GM19240 (cell line): ENCODE data around the gene BID.

ENCODE experiments used
- DNase-seq: peaks from one replicate; pipeline ENCODE4 v3.0.0; 2011; ENCODE audit warnings: low spot score; ENCODE audit not compliant: insufficient read length

BID gene

GRCh38 chr22:17774206-17774925 lies at the start of gene BID:
TSS of gene BID (minus strand) at chr22:17774469. CDS start at chr22:17750116, 24,353 bp downstream.
- DNase-seq = no peak

GRCh38 chr22:17823964-17824363 lies 49.7 kb upstream of the BID start:
- no peak for DNase-seq

- no peak for DNase-seq
Observed at GRCh38 chr22:17823226-17823625, 49.0 kb upstream of the BID start.

- no peak for DNase-seq
Observed at GRCh38 chr22:17822087-17822486, 47.8 kb upstream of the BID start.

- no peak for DNase-seq
Observed at GRCh38 chr22:17820879-17821439, 46.7 kb upstream of the BID start.

- no peak for DNase-seq
Observed at GRCh38 chr22:17818649-17819048, 44.4 kb upstream of the BID start.

GRCh38 chr22:17818180-17818579 lies 43.9 kb upstream of the BID start:
- no peak for DNase-seq

- DNase-seq = no peak
Observed at GRCh38 chr22:17817511-17818065, 43.3 kb upstream of the BID start.

GRCh38 chr22:17817079-17817478 lies 42.8 kb upstream of the BID start:
- DNase-seq = no peak

- DNase-seq = no peak
Observed at GRCh38 chr22:17816649-17817048, 42.4 kb upstream of the BID start.

GRCh38 chr22:17815703-17816254 lies 41.5 kb upstream of the BID start:
- no peak for DNase-seq

GRCh38 chr22:17814830-17815229 lies 40.6 kb upstream of the BID start:
- no peak for DNase-seq

GRCh38 chr22:17814084-17814483 lies 39.8 kb upstream of the BID start:
- no peak for DNase-seq

GRCh38 chr22:17811119-17811518 lies 36.9 kb upstream of the BID start:
- DNase-seq = no peak

- DNase-seq = no peak
Observed at GRCh38 chr22:17810570-17811116, 36.4 kb upstream of the BID start.

GRCh38 chr22:17808693-17809403 lies 34.6 kb upstream of the BID start:
- DNase-seq = no peak

GRCh38 chr22:17807578-17808410 lies 33.5 kb upstream of the BID start:
- no peak for DNase-seq

GRCh38 chr22:17807086-17807485 lies 32.8 kb upstream of the BID start:
- no peak for DNase-seq

GRCh38 chr22:17806437-17806836 lies 32.2 kb upstream of the BID start:
- DNase-seq = no peak

GRCh38 chr22:17804331-17805080 lies 30.2 kb upstream of the BID start:
- no peak for DNase-seq
